Measurements from ENCODE around the gene RSL1D1.
A peak's percentile ranks its signal among the peaks of the same experiment; 100 is the strongest.

The RSL1D1 gene

DNA sequence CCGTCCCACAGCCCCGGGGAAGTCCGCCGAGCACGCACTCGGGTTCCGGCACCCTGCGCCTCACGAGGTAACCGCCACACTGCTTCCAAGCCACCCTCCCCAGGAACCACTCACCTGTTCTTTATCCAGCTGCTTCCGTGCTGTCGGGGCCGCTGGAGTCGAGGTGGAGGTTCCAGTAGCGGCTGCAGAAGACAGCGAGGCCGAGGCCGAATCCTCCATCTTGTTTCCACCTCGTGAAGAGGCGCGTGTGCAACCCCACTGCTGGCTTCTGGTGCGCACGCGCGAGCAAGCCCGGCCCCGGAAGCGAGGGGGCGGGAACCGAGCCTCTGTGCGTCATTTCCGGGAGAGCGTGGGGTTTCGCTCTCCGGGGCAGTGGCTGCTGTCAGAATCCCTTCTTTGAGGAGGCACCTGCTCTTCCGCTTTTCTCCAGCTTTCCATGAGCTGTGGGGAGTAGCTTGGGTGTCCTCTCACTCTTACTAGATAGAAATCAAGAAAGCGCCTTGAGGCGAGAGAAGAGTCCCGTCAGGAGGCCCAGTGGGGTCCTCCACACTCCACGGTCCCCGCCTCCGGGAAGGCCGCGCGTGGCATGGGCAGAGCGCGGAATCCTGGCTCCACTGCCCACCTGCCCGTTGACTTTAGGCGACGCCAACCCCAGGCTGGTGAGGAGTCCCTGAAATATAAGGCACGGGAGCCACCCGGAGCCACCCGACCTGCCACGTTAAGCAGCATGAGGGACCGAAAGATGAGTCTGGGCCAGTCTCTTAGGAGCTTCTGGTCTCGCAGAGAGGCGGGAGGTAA, at the start of gene RSL1D1:
TSS of gene RSL1D1 (minus strand) at position 249 of the 798 bp plus-strand sequence. CDS start at position 219, 30 bp downstream.
- DNase-seq: peak; percentile 96

DNA sequence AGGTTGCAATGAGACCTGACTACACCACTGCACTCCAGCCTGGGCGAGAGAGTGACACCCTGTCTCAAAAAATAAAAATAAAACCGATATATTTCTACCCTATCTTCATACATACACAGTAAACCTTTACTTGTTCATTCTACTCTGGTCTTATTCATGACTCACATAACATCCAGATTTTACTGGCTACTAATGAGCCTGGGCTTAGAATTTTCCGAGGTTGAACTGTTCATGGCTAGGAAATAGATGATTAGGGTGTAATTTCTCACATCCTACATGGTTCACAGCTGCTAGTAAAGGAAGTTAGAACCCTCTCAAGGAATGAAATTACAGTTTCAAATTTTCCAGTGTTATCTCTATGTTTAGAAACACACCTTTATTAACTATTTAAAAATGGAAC, 49.7 kb upstream of the RSL1D1 start:
- no peak for DNase-seq

DNA sequence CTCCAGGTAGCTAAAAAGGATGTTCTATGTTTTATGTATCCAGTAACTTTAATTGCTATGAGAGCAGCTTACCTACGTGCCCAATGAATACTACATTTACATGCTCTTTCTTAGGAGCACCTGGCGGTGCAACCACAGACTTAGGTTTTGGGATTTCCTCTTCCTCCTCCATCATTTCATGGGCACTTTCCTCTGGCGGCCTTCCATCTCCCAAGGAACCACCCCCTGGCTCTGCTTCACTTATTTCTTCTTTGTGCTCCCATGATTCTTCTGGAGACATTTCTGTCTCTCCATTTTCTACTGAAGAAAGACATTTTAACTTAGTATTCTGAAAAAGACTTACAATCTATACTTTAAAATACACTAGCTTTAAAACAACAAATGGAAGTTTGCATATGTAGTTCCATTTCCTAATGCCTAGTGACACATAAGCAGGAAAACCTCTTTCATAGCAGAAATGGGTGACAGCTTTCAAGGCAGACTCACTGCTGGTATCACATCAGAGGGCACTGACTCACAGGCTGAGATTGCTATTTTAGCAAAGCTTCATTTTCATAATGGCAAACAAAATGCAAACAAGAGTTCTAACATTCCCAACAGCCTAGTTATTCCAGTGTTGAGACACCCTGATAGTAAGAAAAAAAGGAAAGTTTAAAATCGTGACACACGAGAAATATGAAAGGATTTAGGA, 45.3 kb upstream of the RSL1D1 start:
- no peak for DNase-seq

DNA sequence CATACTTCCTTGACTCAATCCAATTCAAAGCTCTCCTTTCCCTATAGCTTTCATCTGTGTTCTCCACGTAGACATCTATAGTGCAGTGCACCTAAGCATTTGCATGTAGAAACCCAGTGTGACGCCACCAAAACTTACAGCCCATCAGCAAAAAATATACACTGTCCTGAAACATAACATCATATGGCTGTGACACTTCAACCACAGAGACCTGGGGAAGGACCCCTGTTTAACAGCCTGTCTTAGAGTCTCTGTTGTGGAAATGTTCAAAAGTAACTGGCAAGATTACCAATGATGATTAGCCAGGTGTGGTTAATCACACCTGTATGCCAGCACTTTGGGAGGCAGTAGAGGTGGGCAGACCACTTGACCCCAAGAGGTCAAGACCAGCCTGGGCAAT, 42.2 kb upstream of the RSL1D1 start:
- DNase-seq: no peak

- no peak for DNase-seq
These were observed 41.4 kb upstream of the RSL1D1 start for GRCh38 chr16:11892761-11893160.

DNA sequence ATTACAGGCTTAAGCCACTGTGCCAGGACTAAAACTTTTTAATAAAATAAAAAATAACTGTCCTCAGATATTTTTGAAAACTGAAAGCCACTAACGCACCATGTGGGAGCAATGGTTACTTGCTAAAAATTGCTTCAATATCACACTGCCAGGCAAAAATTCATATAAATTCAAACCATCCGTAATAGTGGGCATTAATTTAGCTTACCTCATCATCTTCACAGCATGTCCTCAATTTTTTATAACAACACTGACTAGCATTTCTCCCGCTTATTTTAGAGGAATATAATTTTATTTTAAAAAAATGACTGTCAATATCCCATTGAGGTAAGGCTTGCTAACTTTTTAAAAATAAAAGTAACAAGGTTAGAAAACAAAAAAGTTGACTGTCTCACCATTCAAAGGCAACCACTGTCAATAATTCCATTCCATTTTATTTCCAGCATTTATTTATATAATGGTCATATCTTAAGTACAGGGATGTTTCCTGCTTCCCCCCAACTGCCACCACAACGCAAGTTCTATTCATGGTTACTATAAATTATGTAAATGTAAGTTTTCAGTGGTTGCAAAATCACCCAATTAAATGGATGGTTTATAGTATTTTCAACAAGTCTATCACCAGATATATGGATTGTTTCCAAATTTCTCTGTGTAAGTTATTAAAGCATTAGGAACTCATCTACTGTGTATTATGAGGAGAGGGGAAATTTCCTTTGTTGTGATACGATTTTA, 39.1 kb upstream of the RSL1D1 start:
- DNase-seq: no peak

DNA sequence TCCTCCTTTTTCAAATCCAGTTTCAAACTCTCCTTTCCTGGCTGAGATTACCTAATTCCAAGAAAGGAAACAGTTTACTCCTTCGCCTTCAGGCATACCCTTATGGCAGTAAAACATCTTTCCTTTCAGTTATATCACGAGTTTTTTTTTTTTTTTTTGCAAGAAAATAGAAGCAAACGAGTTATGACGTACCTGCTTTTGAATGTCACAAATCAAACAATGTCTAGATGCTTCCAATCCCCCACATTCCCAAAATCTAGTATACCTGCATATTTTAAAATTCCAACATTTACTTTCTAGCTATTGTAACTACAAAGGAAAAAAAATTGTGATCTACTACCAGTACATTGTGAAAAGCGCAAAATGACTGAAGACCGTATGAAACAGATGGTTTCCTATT, 35.5 kb upstream of the RSL1D1 start:
- no peak for DNase-seq

GRCh38 chr16:11884035-11884434, 32.7 kb upstream of the RSL1D1 start:
- no peak for DNase-seq

GRCh38 chr16:11880007-11880406, 28.7 kb upstream of the RSL1D1 start:
- DNase-seq: no peak

GRCh38 chr16:11877374-11877773, 26.0 kb upstream of the RSL1D1 start:
- no peak for DNase-seq

GRCh38 chr16:11876306-11876705, 25.0 kb upstream of the RSL1D1 start:
- no peak for DNase-seq

- no peak for DNase-seq
These were observed 24.4 kb upstream of the RSL1D1 start for GRCh38 chr16:11875721-11876120.

DNA sequence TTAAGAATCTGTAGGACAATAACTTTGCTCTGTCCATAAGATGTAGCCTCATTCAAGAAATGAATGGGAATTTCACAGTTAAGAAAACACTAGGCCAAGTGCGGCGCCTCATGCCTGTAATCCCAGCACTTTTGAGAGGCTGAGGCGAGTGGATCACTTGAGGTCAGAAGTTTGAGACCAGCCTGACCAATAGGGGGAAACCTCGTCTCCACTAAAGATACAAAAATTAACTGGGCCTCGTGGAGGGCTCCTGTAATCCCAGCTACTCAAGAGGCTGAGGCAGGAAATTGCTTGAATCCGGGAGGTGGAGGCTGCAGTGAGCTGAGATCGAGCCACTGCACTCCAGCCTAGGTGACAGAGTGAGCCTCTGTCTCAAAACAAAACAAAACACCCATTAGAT, 19.9 kb upstream of the RSL1D1 start:
- DNase-seq: no peak

DNA sequence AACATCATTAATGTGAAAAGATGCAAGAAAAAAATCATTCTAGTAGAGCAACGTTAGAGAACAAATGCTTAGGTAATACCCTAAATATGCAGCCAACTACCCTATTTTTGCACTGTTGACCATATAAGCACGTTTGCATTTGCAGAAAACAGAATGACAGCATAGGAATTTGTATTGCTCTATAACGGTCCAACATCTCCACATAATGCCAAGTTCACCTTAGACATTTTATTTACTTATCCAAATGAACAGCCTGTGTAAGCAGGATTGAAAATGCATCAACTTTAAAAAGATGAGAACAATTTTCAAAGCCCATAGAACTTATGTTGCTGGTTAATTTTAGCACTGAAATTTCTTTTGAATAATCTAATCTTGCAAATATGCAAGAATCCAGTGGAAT, 19.1 kb upstream of the RSL1D1 start:
- no peak for DNase-seq

DNA sequence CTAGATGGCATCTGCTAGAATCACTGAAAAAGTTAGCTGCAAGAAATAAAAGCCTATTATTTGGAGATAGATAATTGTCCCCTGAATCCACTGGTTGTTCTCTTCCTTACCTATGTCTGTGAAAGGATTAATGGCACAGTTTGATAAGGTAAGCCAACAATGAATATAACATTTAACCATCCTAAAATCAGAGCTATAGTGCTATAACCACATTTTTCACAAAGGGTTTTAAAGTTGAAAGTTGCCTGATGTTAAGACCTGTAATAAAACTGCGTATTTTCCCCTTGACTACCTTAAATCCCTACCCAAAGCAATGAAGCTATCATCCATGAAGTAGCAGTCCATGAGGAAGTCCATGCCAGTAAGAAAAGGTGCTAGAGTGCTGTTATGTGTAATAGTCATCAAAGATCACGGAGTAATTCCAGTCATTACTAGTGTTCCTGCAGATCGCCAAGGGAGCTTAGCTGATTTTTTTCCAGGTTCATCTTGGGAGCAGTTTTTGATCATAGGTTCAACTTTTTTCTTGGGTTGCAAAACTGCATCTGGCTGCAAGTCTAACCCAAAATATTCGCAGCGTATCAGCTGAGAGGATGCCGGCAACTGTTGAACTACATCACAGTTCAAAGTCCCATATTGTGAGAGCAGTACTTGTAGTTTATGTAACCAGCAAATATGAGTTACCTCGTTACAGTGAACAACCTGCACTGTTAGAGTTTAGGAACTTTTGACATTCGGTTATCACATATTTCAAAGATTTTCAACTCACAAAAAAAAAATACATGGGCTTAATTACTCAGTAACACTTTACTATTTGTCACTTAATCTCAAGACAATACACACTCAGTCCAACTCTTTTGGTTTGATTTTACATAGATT, 18.2 kb upstream of the RSL1D1 start:
- DNase-seq: no peak

DNA sequence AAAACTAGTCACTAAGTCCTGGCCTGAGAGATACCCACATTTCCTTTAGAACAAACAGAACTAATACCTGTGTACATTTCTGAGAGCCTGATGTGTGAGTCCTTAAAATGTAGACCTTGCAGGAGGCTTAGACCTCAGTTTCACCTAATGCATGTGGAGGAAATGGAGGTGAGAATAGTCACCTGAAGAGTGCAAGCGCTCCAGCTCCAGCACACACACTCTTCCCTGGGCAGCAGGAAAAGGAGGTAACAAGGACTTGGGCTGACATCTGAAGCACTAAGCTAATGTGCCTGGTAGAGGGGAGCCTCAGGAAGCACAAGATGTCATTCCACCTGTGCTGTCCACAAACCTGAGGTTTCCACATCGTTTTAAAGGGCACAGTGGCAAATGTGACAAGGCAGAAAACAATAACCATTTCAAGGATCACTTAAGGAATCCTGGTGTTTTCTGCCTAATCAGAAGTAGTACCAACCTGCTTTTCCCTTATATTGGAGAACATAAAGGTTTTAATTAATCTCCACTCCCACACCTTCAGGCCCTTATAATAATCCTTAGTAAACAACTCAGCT, 17.2 kb upstream of the RSL1D1 start:
- no peak for DNase-seq

- no peak for DNase-seq
These were observed 11.1 kb upstream of the RSL1D1 start for GRCh38 chr16:11862489-11862888.

GRCh38 chr16:11857161-11857560, 5.8 kb upstream of the RSL1D1 start:
- no peak for DNase-seq

DNA sequence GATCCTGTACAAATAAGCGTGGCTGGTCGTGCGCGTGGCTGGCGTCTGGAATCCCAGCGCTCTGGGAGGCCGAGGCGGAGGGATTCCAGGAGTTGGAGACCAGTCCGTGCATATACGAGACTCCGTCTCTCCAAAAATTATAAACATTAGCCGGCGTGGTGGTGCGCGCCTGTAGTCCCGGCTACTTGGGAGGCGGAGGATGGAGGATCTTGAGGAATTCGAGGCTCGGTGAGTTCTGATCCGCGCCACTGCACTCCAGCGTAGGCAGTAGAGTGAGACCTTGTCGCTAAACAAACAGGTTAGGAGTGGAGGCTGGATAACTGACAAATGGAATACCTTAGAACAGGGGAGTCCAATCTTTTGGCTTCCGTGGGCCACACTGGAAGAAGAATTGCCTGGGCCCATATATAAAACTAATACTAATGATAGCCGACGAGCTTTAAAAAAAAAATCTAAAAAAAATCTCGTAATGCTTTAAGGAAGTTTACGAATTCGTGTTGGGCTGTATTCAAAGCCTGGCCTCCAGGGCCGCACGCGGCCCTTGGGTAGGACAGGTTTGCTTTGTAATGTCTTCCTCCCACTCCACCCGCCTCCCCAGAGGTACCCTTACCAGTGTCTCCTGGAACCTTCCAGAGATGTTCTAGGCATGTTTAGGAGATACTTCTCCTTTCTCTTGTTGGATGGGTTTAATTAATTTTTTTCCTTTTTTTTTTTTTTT, 909 bp upstream of the RSL1D1 start:
- DNase-seq: peak; percentile 5

DNA sequence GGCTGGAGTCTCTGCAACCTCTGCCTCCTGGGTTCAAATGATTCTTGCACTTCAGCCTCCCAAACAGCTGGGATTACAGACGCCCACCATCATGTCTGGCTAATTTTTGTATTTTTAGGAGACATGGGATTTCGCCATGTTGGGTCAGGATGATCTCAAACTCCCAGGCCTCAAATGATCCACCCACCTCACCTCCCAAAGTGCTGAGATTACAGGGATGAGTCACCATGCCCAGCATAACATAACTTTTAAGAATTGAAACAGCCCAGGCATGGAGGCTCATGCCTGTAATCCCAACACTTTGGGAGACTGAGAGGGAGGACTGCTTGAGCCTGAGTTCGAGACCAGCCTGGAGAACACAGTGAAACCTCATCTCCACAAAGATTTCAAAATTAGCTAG, 2.5 kb downstream of the RSL1D1 start:
- no peak for DNase-seq

DNA sequence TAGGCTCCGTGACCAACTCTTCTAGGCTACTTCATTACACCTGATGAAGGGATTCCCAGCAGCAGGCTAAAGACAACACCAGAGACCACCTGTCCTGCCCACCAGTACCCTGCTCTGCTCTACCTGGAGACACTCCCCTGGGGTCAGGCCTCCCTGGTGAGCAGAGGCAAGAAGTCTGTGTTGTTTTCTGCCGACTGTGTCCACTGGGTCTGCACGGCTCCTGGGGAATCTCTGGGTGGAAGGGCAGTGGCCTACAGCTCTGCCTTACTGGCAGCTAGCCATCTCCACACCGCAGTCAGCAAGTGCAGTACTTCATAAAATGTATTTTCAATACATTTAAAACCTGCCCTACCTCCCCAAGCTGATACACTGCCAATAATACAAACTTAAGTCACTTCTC, 6.8 kb downstream of the RSL1D1 start:
- no peak for DNase-seq

- no peak for DNase-seq
These were observed 7.5 kb downstream of the RSL1D1 start for GRCh38 chr16:11843861-11844260.
